ENCODE data around the gene EXOC3L1. TPM values are rescaled to one million over a fixed set of nuclear protein-coding genes. Genes with fewer than 3 reads are reported as not detected.
A peak's percentile ranks its signal among the peaks of the same experiment; 100 is the strongest.

Gene EXOC3L1
- total RNA-seq, 1 experiment from 2014 or later, result 0.61 TPM

DNA sequence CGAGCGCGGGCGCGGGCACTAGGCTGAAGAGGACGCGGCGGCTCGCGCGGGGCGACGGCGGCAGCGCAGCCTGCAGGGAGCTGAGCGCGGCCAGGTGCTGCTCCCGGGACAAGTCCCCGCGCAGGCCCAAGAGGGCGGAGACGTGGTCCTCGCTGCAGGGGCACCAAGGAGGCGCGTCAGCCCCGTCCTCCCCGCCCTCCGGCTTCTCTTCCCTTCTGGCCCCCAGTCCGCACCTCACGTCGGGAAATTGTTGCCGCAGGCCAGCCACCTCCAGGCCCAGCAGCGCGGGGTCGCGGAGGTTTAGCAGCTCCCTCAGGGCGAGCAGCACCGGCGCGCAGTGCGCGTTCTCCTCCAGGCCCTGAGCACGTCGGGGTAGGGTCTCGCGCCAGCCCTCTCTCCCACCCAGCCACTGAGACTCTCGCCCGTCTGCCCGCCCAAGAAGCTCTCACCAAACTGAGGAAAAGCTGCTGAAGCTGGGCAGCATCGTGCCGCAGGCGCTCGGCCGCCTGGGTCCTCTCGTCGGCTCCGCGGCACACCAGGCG, 5.4 kb downstream of the EXOC3L1 start:
- Mint-ChIP-seq H3K27me3 (ENCODE audit: insufficient read depth, unreplicated experiment) (peaks cover 3% of the 10 kb centered on the region), H3K4me3 (ENCODE audit: unreplicated experiment) (no peak overlapping the region), H3K9me3 (ENCODE audit: unreplicated experiment) (no peaks in the 10 kb centered on the region), H3K27ac (ENCODE audit: unreplicated experiment) (no peak overlapping the region), H3K36me3 (ENCODE audit: insufficient read depth, unreplicated experiment) (peaks cover 8% of the 10 kb centered on the region), H3K4me1 (ENCODE audit: low read depth, unreplicated experiment) (peaks cover 7% of the 10 kb centered on the region)
- TF ChIP-seq CTCF (IDR thresholded peaks at IDR 0.05; ENCODE audit: insufficient read depth in 1 of 2, low read depth in 1 of 2, low read length in 1 of 2, severe bottlenecking in 1 of 2, unreplicated experiment in 1 of 2), result no peak
- ChIA-PET CTCF (interaction anchor here (0.5 to 3.2 kb wide), 15 partner anchors 9 to 230 kb away, joined by 3 to 39 read pairs (median 6); partner anchors contain the start of genes B3GNT9, ELMO3, FBXL8 and FHOD1), POLR2A (interaction anchor here (0.6 to 3.1 kb wide), 3 partner anchors 14 to 150 kb away, joined by 3 to 10 read pairs (median 5); partner anchors contain the start of gene NOL3)
- H3K27me3 ChIP-seq (replicated peaks; ENCODE audit: control insufficient read depth, insufficient read depth, low read length), result no peaks in the 10 kb centered on the region
- peak overlapping the region; percentile 90 for H3K4me3 ChIP-seq (ENCODE audit: low read depth, low read length)
- no peaks in the 10 kb centered on the region for H3K9me3 ChIP-seq
- H3K4me1 ChIP-seq, result peaks cover 40% of the 10 kb centered on the region
- no peaks in the 10 kb centered on the region for H3K36me3 ChIP-seq (ENCODE audit: control insufficient read depth, insufficient read depth, low read length)
- DNase-seq, result peak in 1 of 2 experiments; percentile 62
- no TSS peak for BruUV-seq (replicated peaks)
- intact Hi-C loops (cut with micrococcal nuclease; ENCODE audit: unreplicated experiment), result loop anchor here (2.0 kb wide), 2 partner anchors 72 to 238 kb away; no protein-coding TSS in a partner anchor

GRCh38 chr16:67183627-67184452, 6.1 kb downstream of the EXOC3L1 start, which contains the start of gene MATCAP1:
Gene MATCAP1, minus strand, starts transcription at chr16:67183963. Its CDS starts 3,353 bp downstream, at chr16:67180610.
- peaks cover 11% of the 10 kb centered on the region for H3K4me1 Mint-ChIP-seq (ENCODE audit: low read depth, unreplicated experiment)
- H3K9me3 ChIP-seq, result no peaks in the 10 kb centered on the region
- no peak for TF ChIP-seq CTCF (IDR thresholded peaks at IDR 0.05; ENCODE audit: insufficient read depth in 1 of 2, low read depth in 1 of 2, low read length in 1 of 2, severe bottlenecking in 1 of 2, unreplicated experiment in 1 of 2)
- H3K36me3 ChIP-seq (ENCODE audit: control insufficient read depth, insufficient read depth, low read length), result no peaks in the 10 kb centered on the region
- no peak within 1 kb of the TSS for H3K27ac Mint-ChIP-seq (ENCODE audit: unreplicated experiment)
- CTCF ChIA-PET, result interaction anchor here (0.9 to 3.2 kb wide), 13 partner anchors 8 to 230 kb away, joined by 3 to 39 read pairs (median 8); partner anchors contain the start of genes ELMO3, FBXL8, FHOD1 and NOL3
- no peak within 1 kb of the TSS for H3K4me3 Mint-ChIP-seq (ENCODE audit: unreplicated experiment)
- peak; percentile 98 to 99 for DNase-seq
- H3K27me3 Mint-ChIP-seq (ENCODE audit: insufficient read depth, unreplicated experiment), result peaks cover 3% of the 10 kb centered on the region
- H3K9me3 Mint-ChIP-seq (ENCODE audit: unreplicated experiment), result no peaks in the 10 kb centered on the region
- intact Hi-C loops (cut with micrococcal nuclease; ENCODE audit: unreplicated experiment), result loop anchor here (1.0 to 2.0 kb wide), 5 partner anchors 14 to 237 kb away; partner anchors contain the start of gene NOL3
- peaks cover 40% of the 10 kb centered on the region for H3K4me1 ChIP-seq
- BruUV-seq (replicated peaks), result TSS peak; percentile 58
- H3K27me3 ChIP-seq (replicated peaks; ENCODE audit: control insufficient read depth, insufficient read depth, low read length), result no peaks in the 10 kb centered on the region
- peaks cover 8% of the 10 kb centered on the region for H3K36me3 Mint-ChIP-seq (ENCODE audit: insufficient read depth, unreplicated experiment)
- peak within 1 kb of the TSS; percentile 90 for H3K4me3 ChIP-seq (ENCODE audit: low read depth, low read length)
- POLR2A ChIA-PET, result interaction anchor here (3.1 kb wide), 1 partner anchor 13 kb away, joined by 10 read pairs; the partner anchor contains the start of gene NOL3

GRCh38 chr16:67183284-67183626, 6.7 kb downstream of the EXOC3L1 start:
- ChIA-PET POLR2A (interaction anchor here (3.1 kb wide), 1 partner anchor 13 kb away, joined by 10 read pairs; the partner anchor contains the start of gene NOL3), CTCF (interaction anchor here (0.9 to 3.2 kb wide), 3 partner anchors 13 to 165 kb away, joined by 3 to 39 read pairs (median 3); partner anchors contain the start of gene NOL3)
- intact Hi-C loops (cut with micrococcal nuclease; ENCODE audit: unreplicated experiment), result loop anchor here (1.0 kb wide), 3 partner anchors 13 to 168 kb away; partner anchors contain the start of gene NOL3
- Mint-ChIP-seq H3K4me3 (ENCODE audit: unreplicated experiment) (no peak overlapping the region), H3K36me3 (ENCODE audit: insufficient read depth, unreplicated experiment) (peaks cover 9% of the 10 kb centered on the region), H3K27me3 (ENCODE audit: insufficient read depth, unreplicated experiment) (peaks cover 3% of the 10 kb centered on the region), H3K9me3 (ENCODE audit: unreplicated experiment) (no peaks in the 10 kb centered on the region), H3K4me1 (ENCODE audit: low read depth, unreplicated experiment) (peaks cover 13% of the 10 kb centered on the region), H3K27ac (ENCODE audit: unreplicated experiment) (no peak overlapping the region)
- Histone ChIP-seq H3K9me3 (no peaks in the 10 kb centered on the region), H3K4me1 (peaks cover 40% of the 10 kb centered on the region), H3K4me3 (ENCODE audit: low read depth, low read length) (peak overlapping the region; percentile 90), H3K27me3 (replicated peaks; ENCODE audit: control insufficient read depth, insufficient read depth, low read length) (no peaks in the 10 kb centered on the region), H3K36me3 (ENCODE audit: control insufficient read depth, insufficient read depth, low read length) (no peaks in the 10 kb centered on the region)
- no TSS peak for BruUV-seq (replicated peaks)
- TF ChIP-seq CTCF (IDR thresholded peaks at IDR 0.05; ENCODE audit: insufficient read depth in 1 of 2, low read depth in 1 of 2, low read length in 1 of 2, severe bottlenecking in 1 of 2, unreplicated experiment in 1 of 2), result no peak
- DNase-seq, result no peak

Data from Caco-2 (cell line).